ENCODE measurements around the gene BMAL1.
"Not testable (repeated sequence)": the region's sequence is repeated elsewhere in the genome, so short reads cannot be mapped to it uniquely, and the experiment has no call there.

BMAL1 gene

GRCh38 chr11:13388741-13389140 lies 111.2 kb downstream of the BMAL1 start:
- DNase-seq: no peak

- no peak for DNase-seq
Measured at GRCh38 chr11:13391217-13391616, 113.6 kb downstream of the BMAL1 start.

GRCh38 chr11:13398335-13398734 lies 120.7 kb downstream of the BMAL1 start:
- not testable (repeated sequence) for DNase-seq

GRCh38 chr11:13405220-13405619 lies 127.6 kb downstream of the BMAL1 start:
- no peak for DNase-seq

- no peak for DNase-seq
Measured at GRCh38 chr11:13415201-13415600, 137.6 kb downstream of the BMAL1 start.

GRCh38 chr11:13421561-13421960 lies 144.0 kb downstream of the BMAL1 start:
- DNase-seq: no peak

- DNase-seq: no peak
Measured at GRCh38 chr11:13423372-13423771, 145.8 kb downstream of the BMAL1 start.

- DNase-seq: no peak
Measured at GRCh38 chr11:13427440-13427839, 149.8 kb downstream of the BMAL1 start.

- DNase-seq: no peak
Measured at GRCh38 chr11:13429288-13429687, 151.7 kb downstream of the BMAL1 start.

GRCh38 chr11:13429836-13430235 lies 152.2 kb downstream of the BMAL1 start:
- no peak for DNase-seq

GRCh38 chr11:13433437-13433836 lies 155.8 kb downstream of the BMAL1 start:
- no peak for DNase-seq

GRCh38 chr11:13434247-13435205 lies 156.9 kb downstream of the BMAL1 start:
- no peak for DNase-seq

- DNase-seq: not testable (repeated sequence)
Measured at GRCh38 chr11:13436836-13437235, 159.2 kb downstream of the BMAL1 start.

Data from NCI-H1092 treated with DMSO at 0.1 percent for 48 hours (cell line).